A549 (cell line): ENCODE data around the gene PNPO. TPM values are rescaled to one million over a fixed set of nuclear protein-coding genes. Genes with fewer than 3 reads are reported as not detected.

ENCODE experiments used
- ATAC-seq, 2 experiments: fragments of 200-7000 bp in 1 of 2; fragments of >200 bp in 1 of 2; cut with Nextera tagmentation in 1 of 2; cut with Tn5 transposase in 1 of 2; 3 replicates each; pipeline versions ENCODE4 v1.8.0 to v1.9.1; 2018 to 2020; ENCODE audit warnings: mild to moderate bottlenecking in 1 of 2, moderate library complexity in 1 of 2
- CTCF ChIA-PET: fragments of 300-600 bp; sonication (Branson Sonifier 250); formaldehyde crosslinking; extraction: SDS; loops from one replicate; lab custom pipeline; 2021; ENCODE audit warnings: antibody characterized with exemption, inconsistent platforms; lab: Yijun Ruan, JAX
- POLR2A ChIA-PET: fragments of 350-600 bp; formaldehyde crosslinking; extraction: SDS; loops from one replicate; lab custom pipeline; 2021; ENCODE audit warnings: antibody characterized with exemption, inconsistent platforms; lab: Yijun Ruan, JAX
- DNase-seq, 2 experiments: peaks; one replicate each; pipeline versions ENCODE4 v3.0.0 to v3.0.0-alpha.2; 2011 to 2016; ENCODE audit warnings: low read depth in 1 of 2, low spot score in 1 of 2
- FAIRE-seq: peaks from 2 replicates; lab custom pipeline; 2011; peaks lifted over from hg19 to GRCh38; lab: Jason Lieb, UNC
- H3K27ac ChIP-seq, 2 experiments: fragments of >200 bp; sonication (Bioruptor Twin); formaldehyde crosslinking; 3 replicates each; pipeline ENCODE4 v1.5.1; 2016 to 2017
- H3K4me1 ChIP-seq: fragments of >200 bp; sonication (Bioruptor Twin); formaldehyde crosslinking; 3 replicates; pipeline ENCODE4 v1.6.1; 2016
- H3K4me2 ChIP-seq: fragments of >200 bp; sonication (Bioruptor Twin); formaldehyde crosslinking; 3 replicates; pipeline ENCODE4 v1.6.1; 2016
- H3K4me3 ChIP-seq: fragments of >200 bp; sonication (Bioruptor Twin); formaldehyde crosslinking; 3 replicates; pipeline ENCODE4 v1.5.1; 2016
- H3K9me3 ChIP-seq: fragments of >200 bp; sonication (Bioruptor Twin); formaldehyde crosslinking; 3 replicates; pipeline ENCODE4 v1.6.1; 2016
- BHLHE40 ChIP-seq: IDR thresholded peaks from 2 replicates; pipeline ENCODE4 v1.6.1; 2012; ENCODE audit warnings: low read depth, low read length, inconsistent platforms
- FOSB ChIP-seq: fragments of 250-450 bp; sonication (Bioruptor Pico); IDR thresholded peaks from 2 replicates; pipeline ENCODE4 v1.5.0; 2020; ENCODE audit warnings: mild to moderate bottlenecking, moderate library complexity
- HEYL ChIP-seq: fragments of 250-450 bp; sonication (Bioruptor Pico); IDR thresholded peaks from 2 replicates; pipeline ENCODE4 v1.8.0; 2021; ENCODE audit warnings: mild to moderate bottlenecking, moderate library complexity
- HOXA7 ChIP-seq: fragments of 250-450 bp; sonication (Bioruptor Pico); IDR thresholded peaks from 2 replicates; pipeline ENCODE4 v1.5.0; 2020; ENCODE audit warnings: mild to moderate bottlenecking, moderate library complexity
- MAFK ChIP-seq: fragments of 450-650 bp; IDR thresholded peaks from 2 replicates; pipeline ENCODE4 v1.6.1; 2014; ENCODE audit not compliant: partially characterized antibody
- NFE2L2 ChIP-seq: fragments of 150-350 bp; conservative IDR thresholded peaks from 2 replicates; pipeline ENCODE4 v1.6.1; 2014; ENCODE audit warnings: low read length
- NPAS2 ChIP-seq: fragments of 250-450 bp; sonication (Bioruptor Pico); IDR thresholded peaks from 2 replicates; pipeline ENCODE4 v1.8.0; 2022; ENCODE audit warnings: mild to moderate bottlenecking, moderate library complexity, borderline replicate concordance
- PHF8 ChIP-seq: fragments of 200-600 bp; sonication (generic); IDR thresholded peaks from 2 replicates; pipeline ENCODE4 v1.6.1; 2016; ENCODE audit warnings: low read depth, mild to moderate bottlenecking, antibody characterized with exemption, moderate library complexity, borderline replicate concordance
- POLR2AphosphoS2 ChIP-seq: conservative IDR thresholded peaks from 2 replicates; pipeline ENCODE4 v1.6.1; 2012; ENCODE audit warnings: low read length, improper control_type of control experiment, inconsistent platforms
- SREBF2 ChIP-seq: fragments of 450-650 bp; IDR thresholded peaks from 2 replicates; pipeline ENCODE4 v1.6.1; 2014; ENCODE audit warnings: mild to moderate bottlenecking, moderate library complexity
- TP53 ChIP-seq: fragments of 250-450 bp; sonication (Bioruptor Pico); IDR thresholded peaks from 2 replicates; pipeline ENCODE4 v1.5.0; 2021; ENCODE audit warnings: mild to moderate bottlenecking, moderate library complexity
- USF2 ChIP-seq: fragments of 450-650 bp; IDR thresholded peaks from 2 replicates; pipeline ENCODE4 v1.6.1; 2014; ENCODE audit warnings: antibody characterized with exemption
- ZC3H11A ChIP-seq: fragments of 450-650 bp; IDR thresholded peaks from 2 replicates; pipeline ENCODE4 v1.6.1; 2014; ENCODE audit warnings: antibody characterized with exemption, mild to moderate bottlenecking
- WGBS: methylation state at CpG from one replicate; pipeline ENCODE4 v1.1.6; 2017; ENCODE audit errors: missing lambda C conversion rate; 5-methylcytosine and 5-hydroxymethylcytosine counted together
- polyA plus RNA-seq, 4 experiments: library from polyadenylated mRNA; depleted of rRNA in 3 of 4; stranded (reverse); fragments of >200 nt; fragmentation: RNase III in 1 of 4; extraction: RNeasy Plus Mini Kit Qiagen cat#74134 plus additional on column Dnase treatment in 1 of 4; gene quantifications; 2 replicates in 3 of 4; 3 replicates in 1 of 4; pipeline ENCODE4 v1.2.3, GENCODE V29; 2011 to 2017
- TF ChIP-seq, protein P1 (sequence below): fragments of 200-600 bp; sonication (generic); IDR thresholded peaks from 2 replicates; pipeline ENCODE4 v1.6.1; 2016; ENCODE audit warnings: antibody characterized with exemption, mild to moderate bottlenecking, moderate library complexity
- TF ChIP-seq, protein P2 (sequence below): IDR thresholded peaks from 2 replicates; pipeline ENCODE4 v1.6.1; 2012
- TF ChIP-seq, protein P3 (sequence below): fragments of 250-450 bp; sonication (Bioruptor Pico); IDR thresholded peaks from 2 replicates; pipeline ENCODE4 v1.5.0; 2020; ENCODE audit warnings: low read depth, mild to moderate bottlenecking, moderate library complexity
- TF ChIP-seq, protein P4 (sequence below): fragments of 150-350 bp; IDR thresholded peaks from 2 replicates; pipeline ENCODE4 v1.6.1; 2014; ENCODE audit warnings: low read depth, mild to moderate bottlenecking, low read length
- TF ChIP-seq, protein P5 (sequence below): IDR thresholded peaks from 2 replicates; pipeline ENCODE4 v1.6.1; 2012
- TF ChIP-seq, protein P6 (sequence below): fragments of >200 bp; sonication (Bioruptor Twin); formaldehyde crosslinking; IDR thresholded peaks from 2 replicates; pipeline ENCODE4 v1.6.1; 2016

PNPO gene
- polyA plus RNA-seq, 2 of the 4 experiments (the other 2 are of a cell fraction): 29.5 to 40.8 TPM

GRCh38 chr17:47898241-47898640 lies 43.1 kb upstream of the PNPO start:
- Histone ChIP-seq H3K9me3 (no peaks in the 10 kb centered on the region), H3K4me1 (peaks cover 16% of the 10 kb centered on the region; the same call in 2 of the 3 replicates), H3K4me3 (no peak overlapping the region), H3K27ac (no peak overlapping the region), H3K4me2 (no peak overlapping the region)
- FAIRE-seq (no peak), DNase-seq (no peak), ATAC-seq (no peak)
- POLR2A ChIA-PET: no interaction called here
- CTCF ChIA-PET: interaction anchor here (0.8 to 10.1 kb wide), 7 partner anchors 9 to 120 kb away, joined by 3 to 89 read pairs (median 4); partner anchors contain the start of genes CDK5RAP3 and SCRN2
- TF ChIP-seq HEYL (no peak), FOSB (no peak), MAFK (no peak), POLR2AphosphoS2 (no peak), NPAS2 (CRISPR knock-in tag) (no peak), NFE2L2 (no peak), HOXA7 (CRISPR knock-in tag) (no peak)
- TF ChIP-seq, protein P1, sequence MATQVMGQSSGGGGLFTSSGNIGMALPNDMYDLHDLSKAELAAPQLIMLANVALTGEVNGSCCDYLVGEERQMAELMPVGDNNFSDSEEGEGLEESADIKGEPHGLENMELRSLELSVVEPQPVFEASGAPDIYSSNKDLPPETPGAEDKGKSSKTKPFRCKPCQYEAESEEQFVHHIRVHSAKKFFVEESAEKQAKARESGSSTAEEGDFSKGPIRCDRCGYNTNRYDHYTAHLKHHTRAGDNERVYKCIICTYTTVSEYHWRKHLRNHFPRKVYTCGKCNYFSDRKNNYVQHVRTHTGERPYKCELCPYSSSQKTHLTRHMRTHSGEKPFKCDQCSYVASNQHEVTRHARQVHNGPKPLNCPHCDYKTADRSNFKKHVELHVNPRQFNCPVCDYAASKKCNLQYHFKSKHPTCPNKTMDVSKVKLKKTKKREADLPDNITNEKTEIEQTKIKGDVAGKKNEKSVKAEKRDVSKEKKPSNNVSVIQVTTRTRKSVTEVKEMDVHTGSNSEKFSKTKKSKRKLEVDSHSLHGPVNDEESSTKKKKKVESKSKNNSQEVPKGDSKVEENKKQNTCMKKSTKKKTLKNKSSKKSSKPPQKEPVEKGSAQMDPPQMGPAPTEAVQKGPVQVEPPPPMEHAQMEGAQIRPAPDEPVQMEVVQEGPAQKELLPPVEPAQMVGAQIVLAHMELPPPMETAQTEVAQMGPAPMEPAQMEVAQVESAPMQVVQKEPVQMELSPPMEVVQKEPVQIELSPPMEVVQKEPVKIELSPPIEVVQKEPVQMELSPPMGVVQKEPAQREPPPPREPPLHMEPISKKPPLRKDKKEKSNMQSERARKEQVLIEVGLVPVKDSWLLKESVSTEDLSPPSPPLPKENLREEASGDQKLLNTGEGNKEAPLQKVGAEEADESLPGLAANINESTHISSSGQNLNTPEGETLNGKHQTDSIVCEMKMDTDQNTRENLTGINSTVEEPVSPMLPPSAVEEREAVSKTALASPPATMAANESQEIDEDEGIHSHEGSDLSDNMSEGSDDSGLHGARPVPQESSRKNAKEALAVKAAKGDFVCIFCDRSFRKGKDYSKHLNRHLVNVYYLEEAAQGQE: no peak
- TF ChIP-seq, protein P2, sequence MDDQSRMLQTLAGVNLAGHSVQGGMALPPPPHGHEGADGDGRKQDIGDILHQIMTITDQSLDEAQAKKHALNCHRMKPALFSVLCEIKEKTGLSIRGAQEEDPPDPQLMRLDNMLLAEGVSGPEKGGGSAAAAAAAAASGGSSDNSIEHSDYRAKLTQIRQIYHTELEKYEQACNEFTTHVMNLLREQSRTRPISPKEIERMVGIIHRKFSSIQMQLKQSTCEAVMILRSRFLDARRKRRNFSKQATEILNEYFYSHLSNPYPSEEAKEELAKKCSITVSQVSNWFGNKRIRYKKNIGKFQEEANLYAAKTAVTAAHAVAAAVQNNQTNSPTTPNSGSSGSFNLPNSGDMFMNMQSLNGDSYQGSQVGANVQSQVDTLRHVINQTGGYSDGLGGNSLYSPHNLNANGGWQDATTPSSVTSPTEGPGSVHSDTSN: no peak
- TF ChIP-seq, protein P3, sequence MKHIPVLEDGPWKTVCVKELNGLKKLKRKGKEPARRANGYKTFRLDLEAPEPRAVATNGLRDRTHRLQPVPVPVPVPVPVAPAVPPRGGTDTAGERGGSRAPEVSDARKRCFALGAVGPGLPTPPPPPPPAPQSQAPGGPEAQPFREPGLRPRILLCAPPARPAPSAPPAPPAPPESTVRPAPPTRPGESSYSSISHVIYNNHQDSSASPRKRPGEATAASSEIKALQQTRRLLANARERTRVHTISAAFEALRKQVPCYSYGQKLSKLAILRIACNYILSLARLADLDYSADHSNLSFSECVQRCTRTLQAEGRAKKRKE (CRISPR knock-in tag): no peak

GRCh38 chr17:47899643-47900042 lies 41.7 kb upstream of the PNPO start:
- TF ChIP-seq, protein P4, sequence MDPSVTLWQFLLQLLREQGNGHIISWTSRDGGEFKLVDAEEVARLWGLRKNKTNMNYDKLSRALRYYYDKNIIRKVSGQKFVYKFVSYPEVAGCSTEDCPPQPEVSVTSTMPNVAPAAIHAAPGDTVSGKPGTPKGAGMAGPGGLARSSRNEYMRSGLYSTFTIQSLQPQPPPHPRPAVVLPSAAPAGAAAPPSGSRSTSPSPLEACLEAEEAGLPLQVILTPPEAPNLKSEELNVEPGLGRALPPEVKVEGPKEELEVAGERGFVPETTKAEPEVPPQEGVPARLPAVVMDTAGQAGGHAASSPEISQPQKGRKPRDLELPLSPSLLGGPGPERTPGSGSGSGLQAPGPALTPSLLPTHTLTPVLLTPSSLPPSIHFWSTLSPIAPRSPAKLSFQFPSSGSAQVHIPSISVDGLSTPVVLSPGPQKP: no peak
- TF ChIP-seq, protein P5, sequence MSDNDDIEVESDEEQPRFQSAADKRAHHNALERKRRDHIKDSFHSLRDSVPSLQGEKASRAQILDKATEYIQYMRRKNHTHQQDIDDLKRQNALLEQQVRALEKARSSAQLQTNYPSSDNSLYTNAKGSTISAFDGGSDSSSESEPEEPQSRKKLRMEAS: no peak
- no peaks in the 10 kb centered on the region for H3K9me3 ChIP-seq
- 84% methylated on average over 5 of the region's 5 CpGs for WGBS
- POLR2A ChIA-PET: no interaction called here
- no peak overlapping the region for H3K27ac ChIP-seq
- CTCF ChIA-PET: interaction anchor here (0.6 to 10.1 kb wide), 9 partner anchors 10 to 118 kb away, joined by 3 to 89 read pairs (median 3); partner anchors contain the start of genes CDK5RAP3 and SCRN2
- no peak overlapping the region for H3K4me2 ChIP-seq
- FAIRE-seq: no peak
- no peak for ATAC-seq
- H3K4me3 ChIP-seq: no peak overlapping the region
- H3K4me1 ChIP-seq: peaks cover 12% of the 10 kb centered on the region
- DNase-seq: no peak

GRCh38 chr17:47901423-47901822 lies 39.9 kb upstream of the PNPO start:
- ChIA-PET POLR2A (interaction anchor here (0.7 kb wide), 1 partner anchor 13 kb away, joined by 3 read pairs; no protein-coding TSS in a partner anchor), CTCF (interaction anchor here (1.6 to 10.1 kb wide), 4 partner anchors 11 to 117 kb away, joined by 4 to 89 read pairs (median 42); partner anchors contain the start of genes CDK5RAP3 and SCRN2)
- H3K9me3 ChIP-seq: no peaks in the 10 kb centered on the region
- peaks cover 19% of the 10 kb centered on the region for H3K4me1 ChIP-seq
- TF ChIP-seq PHF8 (no peak), POLR2AphosphoS2 (no peak), ZC3H11A (no peak), BHLHE40 (no peak), TP53 (CRISPR knock-in tag) (no peak), SREBF2 (no peak), USF2 (no peak)
- TF ChIP-seq, protein P6, sequence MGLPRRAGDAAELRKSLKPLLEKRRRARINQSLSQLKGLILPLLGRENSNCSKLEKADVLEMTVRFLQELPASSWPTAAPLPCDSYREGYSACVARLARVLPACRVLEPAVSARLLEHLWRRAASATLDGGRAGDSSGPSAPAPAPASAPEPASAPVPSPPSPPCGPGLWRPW: no peak
- TF ChIP-seq, protein P5: no peak
- 95% methylated on average over 7 of the region's 7 CpGs for WGBS
- ATAC-seq (no peak), FAIRE-seq (no peak), DNase-seq (no peak)
- H3K4me2 ChIP-seq: no peak overlapping the region
- H3K27ac ChIP-seq: no peak overlapping the region
- no peak overlapping the region for H3K4me3 ChIP-seq
